Mucosa of gallbladder (tissue), 1 donor: Measurements from ENCODE around the gene PCGF2. TPM values are rescaled to one million over a fixed set of nuclear protein-coding genes. Genes with fewer than 3 reads are reported as not detected.

Experiments
- DNase-seq: peaks from one replicate; pipeline ENCODE4 v3.0.0-alpha.2; 2020; ENCODE audit warnings: low spot score
- total RNA-seq: library from RNA; stranded (reverse); gene quantifications from one replicate; pipeline ENCODE4 v1.2.1, GENCODE V29; 2021
- donor health status: DM: no; HTN: no; CAD: no.

Gene PCGF2
- total RNA-seq, 1 donor from 2014 or later = 52.3 TPM

- DNase-seq = peak; percentile 73
Observed at GRCh38 chr17:38703742-38704605, 44.2 kb downstream of the PCGF2 start.

GRCh38 chr17:38702916-38703741, 45.0 kb downstream of the PCGF2 start:
- no peak for DNase-seq

GRCh38 chr17:38702166-38702915, 45.8 kb downstream of the PCGF2 start:
- peak; percentile 84 for DNase-seq

- no peak for DNase-seq
Observed at GRCh38 chr17:38701504-38702165, 46.5 kb downstream of the PCGF2 start.

- DNase-seq = no peak
Observed at GRCh38 chr17:38698760-38699159, 49.4 kb downstream of the PCGF2 start.

GRCh38 chr17:38697061-38697820, 50.9 kb downstream of the PCGF2 start:
- no peak for DNase-seq

GRCh38 chr17:38693700-38694329, 54.3 kb downstream of the PCGF2 start:
- peak; percentile 89 for DNase-seq

GRCh38 chr17:38691154-38691553, 57.0 kb downstream of the PCGF2 start:
- no peak for DNase-seq

- no peak for DNase-seq
Observed at GRCh38 chr17:38690386-38690785, 57.8 kb downstream of the PCGF2 start.

- DNase-seq = no peak
Observed at GRCh38 chr17:38687286-38687685, 60.9 kb downstream of the PCGF2 start.

GRCh38 chr17:38685491-38685890, 62.6 kb downstream of the PCGF2 start:
- DNase-seq = no peak

Other genes starting within 250 kb of the PCGF2 start
- gene SRCIN1, start 142.4 kb downstream of the PCGF2 start, total RNA-seq = 4.5 TPM
- gene EPOP, start 73.4 kb downstream of the PCGF2 start, total RNA-seq = 2.8 TPM
- 175 TPM for gene MLLT6, start 43.1 kb downstream of the PCGF2 start, total RNA-seq
- gene CISD3, start 18.0 kb downstream of the PCGF2 start, total RNA-seq = 51.5 TPM
- gene PSMB3, start 4.4 kb upstream of the PCGF2 start, total RNA-seq = 119 TPM
- gene PIP4K2B, start 51.2 kb upstream of the PCGF2 start, total RNA-seq = 46.7 TPM
- gene CWC25, start 77.0 kb upstream of the PCGF2 start, total RNA-seq = 19.3 TPM
- 984 TPM for gene RPL23, start 105.4 kb upstream of the PCGF2 start, total RNA-seq
- gene LASP1, start 121.7 kb upstream of the PCGF2 start, total RNA-seq = 247 TPM
- gene FBXO47, start 219.1 kb upstream of the PCGF2 start, total RNA-seq = not detected